DMS153 treated with DMSO at 0.1 percent for 48 hours (cell line): ENCODE measurements around the gene MAML2.

Source experiments
- DNase-seq: peaks from one replicate; lab custom pipeline; 2025; ENCODE audit not compliant: unreplicated experiment; lab: John Stamatoyannopoulos, UW

MAML2 gene

DNA sequence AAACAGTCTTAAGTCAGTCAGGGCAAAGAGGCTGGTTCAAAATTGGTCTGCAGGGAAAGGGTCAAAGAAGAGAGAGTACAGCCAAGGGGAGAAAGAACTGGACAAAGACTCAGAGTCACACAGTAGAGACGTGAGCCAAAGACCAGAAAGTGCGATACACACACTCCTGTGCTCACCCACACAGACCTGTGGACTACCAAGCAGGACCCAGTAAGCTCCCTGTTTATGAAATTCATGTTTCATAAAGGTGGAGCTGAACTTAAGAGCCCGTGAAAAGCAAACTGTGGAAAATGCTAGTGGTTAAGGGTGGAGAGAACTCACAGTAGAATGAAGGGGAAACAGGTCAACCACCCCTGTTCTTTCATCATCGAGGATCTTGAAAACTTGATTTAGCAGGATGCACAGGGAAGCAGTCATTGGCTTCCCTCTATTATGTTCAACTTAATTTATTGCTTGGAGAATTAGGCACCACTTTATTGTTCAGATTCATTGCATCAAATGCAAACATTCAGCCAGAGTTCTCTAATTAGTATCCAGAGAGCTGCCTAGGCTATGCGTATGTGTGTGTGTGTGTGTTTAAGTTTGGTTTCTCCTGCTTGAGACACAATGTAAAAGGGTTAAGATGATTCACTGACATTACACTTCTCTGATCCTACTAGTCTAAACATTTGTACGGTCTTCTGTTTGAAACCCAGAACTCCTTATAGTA lies 258.2 kb downstream of the MAML2 start:
- no peak for DNase-seq

DNA sequence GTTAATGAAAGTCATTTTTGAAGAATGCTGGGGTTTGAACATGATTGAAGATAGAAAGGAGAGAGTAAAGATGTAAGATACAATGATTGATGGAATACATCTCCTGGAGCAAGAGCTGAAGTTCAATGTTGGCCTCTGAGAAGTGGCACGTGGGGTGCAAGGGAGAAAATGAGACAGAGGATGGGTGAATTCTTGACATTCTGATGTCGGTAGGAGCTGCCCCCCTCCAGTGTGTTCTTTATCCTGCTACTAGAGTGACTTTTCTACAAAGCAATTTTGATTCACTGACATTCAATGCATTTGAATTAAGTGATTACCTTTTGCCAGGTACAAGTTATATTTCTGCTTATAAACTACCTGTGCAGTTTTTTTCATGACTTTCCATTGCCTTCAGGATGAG lies 260.1 kb downstream of the MAML2 start:
- DNase-seq = no peak

DNA sequence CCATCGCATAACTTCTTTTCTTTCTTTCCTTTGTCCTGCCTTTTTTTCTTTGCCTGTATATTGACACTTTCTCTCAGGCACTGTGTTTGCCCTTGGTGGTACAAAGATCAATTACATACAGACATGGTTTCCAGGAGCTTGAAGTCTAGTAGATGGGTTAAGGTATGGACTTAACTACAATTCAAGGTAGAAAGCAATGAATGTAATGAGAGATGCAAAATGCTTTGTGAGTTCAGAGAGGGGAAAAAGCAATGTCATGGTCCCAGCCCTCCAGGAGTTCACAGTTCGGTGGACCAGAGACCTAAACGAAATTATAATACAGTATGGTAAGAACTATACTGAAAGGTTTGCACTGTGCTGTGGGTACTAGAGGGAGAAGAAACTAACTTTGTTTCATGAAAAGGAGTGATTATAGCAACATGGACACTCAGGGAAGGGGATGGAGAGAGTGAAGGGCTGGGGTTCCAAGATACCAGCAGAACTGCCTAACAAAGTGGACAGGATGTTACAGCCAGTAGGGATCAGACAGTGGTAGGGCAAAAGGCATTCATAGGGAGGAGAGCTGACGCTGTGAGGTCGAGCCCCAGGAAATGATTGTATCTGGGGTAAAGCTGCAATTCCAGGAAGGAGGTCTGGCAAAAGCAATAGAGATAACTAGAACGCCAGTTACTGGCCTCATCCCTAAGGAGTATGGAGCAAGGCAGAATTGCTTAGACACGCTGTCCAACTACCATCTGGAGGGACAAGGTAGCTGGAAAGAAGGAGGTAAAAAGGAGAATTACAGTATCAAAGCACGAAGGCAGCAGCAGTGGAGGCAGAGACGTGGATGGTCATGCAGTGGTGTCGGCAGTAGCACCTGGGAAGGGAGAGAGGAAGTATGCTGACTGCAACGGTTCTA lies 260.7 kb downstream of the MAML2 start:
- DNase-seq = no peak

DNA sequence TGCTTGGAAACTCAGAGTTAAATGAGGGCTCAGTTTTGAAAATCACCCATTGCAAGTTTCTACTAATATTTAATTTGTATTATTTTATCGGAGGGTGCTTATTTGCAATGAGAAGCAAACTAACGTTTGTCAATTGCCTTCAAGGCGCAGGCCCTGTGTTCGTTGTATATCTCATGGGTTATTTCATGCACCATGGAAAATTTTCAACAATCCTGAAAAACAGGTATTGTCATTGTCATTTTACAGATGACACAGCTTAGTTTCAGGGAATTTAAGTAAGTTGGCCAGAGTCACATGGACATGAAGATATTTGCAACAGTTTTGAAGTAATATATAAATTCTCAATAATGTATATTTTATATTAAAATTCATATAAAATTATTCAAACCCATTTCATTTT lies 261.4 kb downstream of the MAML2 start:
- no peak for DNase-seq

DNA sequence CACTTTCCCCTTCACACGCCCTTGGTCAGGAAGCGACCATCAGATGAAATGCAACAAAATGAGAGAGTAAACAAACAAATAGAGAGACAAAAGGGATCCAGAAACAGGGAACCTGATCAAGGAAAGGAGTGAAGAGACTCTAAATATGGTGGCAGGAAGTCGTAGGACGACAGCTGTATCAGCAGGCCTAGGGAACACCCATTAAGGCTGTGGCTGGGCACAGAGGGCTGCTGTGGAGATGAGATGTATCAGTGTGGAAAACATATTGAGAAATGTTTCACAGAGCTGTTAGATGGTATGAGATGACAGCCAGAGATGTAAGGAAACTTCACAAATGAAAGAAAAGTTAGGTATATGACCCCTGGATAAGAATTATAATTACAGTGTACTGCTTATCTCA lies 263.3 kb downstream of the MAML2 start:
- DNase-seq = no peak

DNA sequence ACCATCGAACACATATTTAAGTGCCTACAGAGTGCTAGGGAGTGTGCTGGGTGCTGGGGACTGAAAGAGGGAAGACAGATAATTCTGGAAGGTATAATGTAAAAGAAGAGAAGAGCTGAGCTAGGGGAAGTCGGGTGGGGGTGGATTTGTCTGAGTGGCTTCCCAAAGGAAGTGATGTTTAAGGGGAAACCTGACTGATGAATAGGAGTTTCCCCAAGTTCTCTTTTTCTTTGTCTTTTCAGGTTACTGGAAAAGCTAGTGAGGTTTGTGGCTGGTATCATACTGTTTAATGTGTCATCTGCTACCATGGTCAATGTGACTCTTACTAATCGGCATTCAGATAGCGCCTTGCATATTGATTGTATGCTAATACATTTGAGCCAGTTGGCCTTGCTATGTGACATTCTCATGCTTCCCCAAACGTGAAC lies 267.4 kb downstream of the MAML2 start:
- no peak for DNase-seq

DNA sequence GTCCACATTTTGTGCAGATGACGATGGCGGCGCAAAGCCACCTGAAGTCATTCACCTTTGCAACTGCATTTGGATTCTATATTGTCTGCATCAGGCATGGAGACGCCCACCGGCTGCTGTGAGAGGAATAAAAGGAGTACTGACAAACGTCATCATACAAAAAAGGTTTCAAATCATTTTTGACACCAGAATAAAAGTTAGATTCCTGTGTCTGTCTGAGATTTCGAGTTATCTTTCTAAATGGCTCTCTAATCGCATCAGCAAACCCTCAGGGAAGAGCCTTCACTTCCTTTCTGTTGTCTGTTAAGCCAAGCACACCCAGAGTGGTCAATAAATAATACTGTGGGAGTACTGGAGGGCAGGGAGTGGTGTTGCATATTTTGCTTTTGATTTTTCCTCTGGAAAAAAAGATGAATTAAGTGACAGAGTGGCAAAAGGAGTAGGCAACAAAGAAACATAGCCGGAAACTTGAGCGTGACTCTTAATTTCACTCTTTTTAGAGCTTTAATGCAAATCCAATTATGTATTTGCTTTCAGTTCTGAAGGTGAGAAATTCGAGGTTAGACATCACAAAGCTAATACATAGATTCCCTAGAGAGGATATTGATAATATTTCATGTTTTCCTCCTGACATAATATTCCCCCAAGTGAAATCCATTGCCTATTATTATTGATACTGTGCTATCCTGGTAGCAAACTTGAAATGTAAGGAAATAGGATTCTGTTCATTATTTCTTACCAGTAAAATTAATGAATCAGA lies 268.3 kb downstream of the MAML2 start:
- DNase-seq = no peak

DNA sequence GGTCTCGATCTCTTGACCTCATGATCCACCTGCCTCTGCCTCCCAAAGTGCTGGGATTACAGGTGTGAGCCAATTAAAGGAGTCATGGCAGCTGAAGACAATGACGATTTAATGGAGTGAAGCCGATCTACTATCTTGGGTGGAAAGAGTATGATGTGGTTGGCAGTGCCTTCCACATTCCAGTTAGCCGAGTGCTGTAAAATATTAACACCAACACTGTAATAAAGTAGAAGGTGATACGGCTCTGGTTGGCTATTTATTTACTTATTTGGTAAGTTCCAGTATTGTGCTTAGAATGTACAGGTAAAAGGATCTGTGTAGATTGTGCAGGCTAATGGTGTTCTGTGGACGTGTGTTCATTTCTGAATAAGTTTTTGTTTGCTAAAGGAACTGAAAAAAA lies 269.5 kb downstream of the MAML2 start:
- DNase-seq = no peak

DNA sequence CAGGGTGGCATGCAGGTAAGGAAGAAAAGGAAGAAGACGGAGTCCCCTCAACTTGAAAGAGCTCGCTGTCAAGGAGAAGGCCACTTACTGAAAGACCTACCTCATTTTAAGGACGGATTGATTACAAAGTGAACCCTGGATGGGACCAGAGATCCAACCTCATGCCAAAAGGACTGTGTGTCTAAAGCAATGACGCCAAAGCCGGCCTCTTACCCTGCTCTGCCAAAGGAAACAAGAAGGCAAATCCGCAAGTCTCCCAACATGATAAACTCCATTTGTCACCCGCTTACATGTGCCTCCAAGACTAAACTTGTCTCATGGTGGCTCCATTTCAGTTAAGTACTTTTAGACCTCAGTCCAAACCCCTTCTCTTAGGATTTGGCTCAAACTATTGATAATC lies 270.4 kb downstream of the MAML2 start:
- no peak for DNase-seq

DNA sequence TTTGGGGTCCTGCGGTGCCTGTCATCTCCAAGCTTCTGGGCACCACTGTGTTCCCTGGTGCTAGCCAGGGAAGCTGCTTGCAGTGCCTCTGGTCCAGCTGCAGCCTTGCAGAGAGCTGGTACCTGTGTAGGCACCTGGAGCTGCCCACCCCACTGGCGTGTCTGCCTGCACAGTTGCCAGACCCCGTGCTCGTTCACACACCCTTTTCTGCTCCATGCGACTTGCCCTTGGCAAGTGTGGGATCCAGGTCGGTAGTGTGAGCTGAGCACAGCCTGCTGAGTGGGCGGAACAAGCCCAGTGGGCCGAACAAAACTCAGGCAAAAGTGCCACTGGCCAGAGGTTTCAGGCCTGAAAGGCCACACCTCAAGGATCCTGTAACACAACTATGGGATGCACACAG lies 272.5 kb downstream of the MAML2 start:
- DNase-seq = no peak

DNA sequence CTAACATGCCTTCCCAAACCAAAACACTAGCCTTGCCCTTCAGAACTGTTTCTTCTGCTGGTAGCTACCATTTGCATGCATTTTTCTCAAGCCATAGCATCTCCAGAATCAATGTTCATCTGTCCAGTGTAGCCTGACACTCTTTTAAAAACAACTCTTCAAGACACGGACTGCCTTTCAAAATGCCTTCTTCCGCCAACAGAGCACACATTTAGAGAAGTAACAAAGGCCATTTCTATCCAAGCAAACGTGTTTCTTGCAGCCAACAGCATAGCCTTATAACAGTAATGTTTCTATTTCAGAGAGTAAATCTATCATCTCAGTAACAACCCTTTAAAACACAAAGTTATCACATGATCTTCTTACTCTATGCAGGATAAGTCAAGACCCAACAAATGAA lies 275.8 kb downstream of the MAML2 start:
- DNase-seq = no peak

DNA sequence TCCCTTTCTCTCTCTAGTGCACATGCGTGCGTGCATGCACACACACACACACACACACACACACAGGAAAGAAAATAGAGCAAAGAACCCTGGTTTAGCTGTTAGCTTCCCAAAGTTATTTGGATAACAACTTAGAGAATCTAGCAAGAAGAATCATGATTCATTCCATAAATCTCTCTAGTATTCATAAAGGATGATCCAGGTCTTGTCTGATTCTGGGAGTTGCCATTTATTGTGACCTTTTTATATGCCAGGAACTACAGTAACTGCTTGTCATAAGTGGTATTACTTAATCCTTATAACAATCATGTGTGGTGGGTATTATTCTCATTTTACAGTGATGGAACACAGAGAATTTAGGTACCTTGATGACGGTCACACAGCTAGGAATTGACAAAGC lies 277.6 kb downstream of the MAML2 start:
- DNase-seq = no peak

DNA sequence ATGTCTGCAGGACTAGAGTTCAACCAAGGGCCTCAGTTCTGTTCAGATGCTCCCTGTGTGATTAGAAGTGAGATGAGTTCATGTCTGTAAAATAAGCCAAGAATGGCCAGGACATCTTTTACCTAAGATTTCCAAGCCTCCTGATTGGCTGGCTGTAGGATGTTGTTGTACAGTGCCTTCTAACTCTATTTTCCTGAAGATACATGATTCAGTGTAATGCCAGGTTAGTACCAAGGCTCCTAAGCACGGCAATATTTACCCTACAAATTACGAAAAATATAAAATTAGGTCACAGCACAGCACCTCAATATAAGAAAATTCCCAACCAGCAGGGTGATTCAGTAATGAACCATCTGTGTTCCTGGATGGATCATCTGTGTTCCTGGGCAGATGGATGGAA lies 279.1 kb downstream of the MAML2 start:
- no peak for DNase-seq

DNA sequence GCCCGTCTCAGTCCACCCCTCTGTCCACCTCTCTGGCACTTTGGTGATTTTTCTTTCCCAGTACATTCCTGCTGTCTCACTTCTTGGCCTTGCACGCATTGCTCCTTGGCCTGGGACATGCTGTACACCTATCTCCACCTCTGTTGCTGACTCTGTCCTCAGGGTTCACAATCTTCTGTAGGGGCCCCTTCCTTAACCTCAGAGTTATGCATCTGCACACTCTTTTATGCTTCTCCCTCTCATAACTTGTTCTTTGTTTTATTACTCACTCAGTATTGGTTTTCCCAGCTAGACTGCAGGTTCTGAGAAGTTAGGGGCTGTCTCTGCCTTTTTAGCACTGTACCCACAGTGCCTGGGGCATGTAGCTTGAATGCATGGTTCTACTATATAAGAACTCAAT lies 279.9 kb downstream of the MAML2 start:
- DNase-seq = no peak

DNA sequence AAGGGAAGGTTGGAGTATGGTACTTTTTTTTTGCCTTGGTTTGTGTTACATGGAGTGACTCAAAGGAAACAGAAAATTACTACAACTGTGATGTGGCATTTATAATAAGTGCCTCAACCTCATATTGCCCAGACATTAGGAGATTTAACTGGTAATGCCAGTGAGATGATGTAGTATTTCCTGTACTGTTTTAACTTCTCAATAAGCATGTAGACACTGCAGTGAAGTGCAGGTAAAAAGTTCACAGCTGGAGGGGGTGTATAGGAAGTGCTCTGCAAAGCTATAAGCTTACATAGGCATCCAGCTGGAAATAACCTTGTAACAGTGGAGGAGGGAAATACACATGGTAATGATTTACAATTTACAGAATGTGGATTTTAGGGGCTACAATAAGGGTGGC lies 280.9 kb downstream of the MAML2 start:
- DNase-seq = no peak

DNA sequence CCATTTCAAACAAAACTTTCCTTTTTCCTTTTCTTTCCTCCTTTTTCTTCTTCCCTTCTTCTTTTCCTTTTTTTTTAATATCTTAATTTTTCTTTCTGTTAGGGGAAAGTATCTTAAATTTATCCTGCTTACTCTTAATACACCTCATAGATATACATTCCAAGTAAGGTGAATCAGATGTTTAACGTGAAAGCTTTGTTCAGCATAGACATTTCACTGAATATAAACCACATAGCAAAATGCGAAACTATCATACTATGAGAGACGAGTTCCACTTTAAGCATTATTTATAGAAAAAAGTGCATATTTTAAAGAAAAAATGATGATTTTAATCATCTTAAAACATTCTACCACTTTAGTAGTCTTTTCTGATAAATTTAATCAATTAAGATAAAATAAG lies 281.3 kb downstream of the MAML2 start:
- DNase-seq = no peak

DNA sequence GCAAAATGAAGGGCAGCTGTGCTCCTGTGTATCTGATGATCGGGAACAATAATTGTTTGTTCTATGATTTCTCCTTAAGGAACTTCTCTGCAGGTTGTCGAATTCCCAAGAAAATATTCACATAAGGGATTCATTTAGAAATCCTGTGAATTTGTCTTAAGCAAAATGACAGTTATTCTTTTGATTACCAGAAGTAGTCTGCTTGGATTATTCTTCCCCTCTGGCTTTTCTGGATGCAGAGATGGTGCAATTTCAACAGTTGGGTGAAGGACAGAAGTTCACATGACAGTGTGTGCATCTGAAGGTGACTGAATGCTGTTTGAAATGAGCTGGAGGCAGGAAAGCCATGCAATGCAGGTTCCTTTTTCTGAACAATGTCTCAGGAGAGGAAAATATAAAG lies 281.9 kb downstream of the MAML2 start:
- no peak for DNase-seq

DNA sequence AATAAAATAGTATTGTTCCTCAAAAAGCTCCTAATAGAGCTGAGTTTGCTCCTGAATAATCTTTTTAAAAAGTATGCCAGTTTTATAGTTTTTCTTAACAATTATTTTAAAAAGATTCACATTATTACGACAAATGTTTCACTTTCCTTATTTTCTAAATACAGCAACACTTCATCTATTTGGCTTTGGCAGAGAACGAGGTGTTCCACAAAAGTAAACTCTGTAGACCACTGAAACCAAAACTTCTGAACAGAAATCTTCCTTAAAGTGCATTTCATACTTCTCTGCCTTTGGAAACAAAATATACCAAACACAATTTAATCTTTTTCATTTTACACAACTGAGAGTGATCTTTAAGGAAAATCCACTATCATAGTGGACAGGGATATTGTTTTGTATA lies 285.5 kb downstream of the MAML2 start:
- DNase-seq = no peak

DNA sequence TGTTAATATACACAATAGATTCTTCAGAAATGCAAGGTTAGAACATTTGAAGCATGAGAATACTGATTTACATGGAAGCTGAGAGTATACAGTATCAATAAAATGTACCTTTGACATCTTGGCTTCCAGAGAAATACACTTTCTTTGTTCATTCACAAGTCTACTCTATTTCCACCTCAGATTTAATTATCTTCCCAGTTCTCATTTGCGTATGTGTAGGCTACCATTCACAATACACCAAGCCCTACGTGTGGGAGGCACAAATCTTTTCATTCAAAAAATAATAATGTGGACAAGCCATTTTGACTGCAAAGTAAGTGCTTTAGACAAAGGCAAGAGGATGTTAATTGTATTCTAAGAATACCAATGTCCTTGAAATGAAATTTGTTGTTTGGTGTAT lies 286.4 kb downstream of the MAML2 start:
- no peak for DNase-seq

DNA sequence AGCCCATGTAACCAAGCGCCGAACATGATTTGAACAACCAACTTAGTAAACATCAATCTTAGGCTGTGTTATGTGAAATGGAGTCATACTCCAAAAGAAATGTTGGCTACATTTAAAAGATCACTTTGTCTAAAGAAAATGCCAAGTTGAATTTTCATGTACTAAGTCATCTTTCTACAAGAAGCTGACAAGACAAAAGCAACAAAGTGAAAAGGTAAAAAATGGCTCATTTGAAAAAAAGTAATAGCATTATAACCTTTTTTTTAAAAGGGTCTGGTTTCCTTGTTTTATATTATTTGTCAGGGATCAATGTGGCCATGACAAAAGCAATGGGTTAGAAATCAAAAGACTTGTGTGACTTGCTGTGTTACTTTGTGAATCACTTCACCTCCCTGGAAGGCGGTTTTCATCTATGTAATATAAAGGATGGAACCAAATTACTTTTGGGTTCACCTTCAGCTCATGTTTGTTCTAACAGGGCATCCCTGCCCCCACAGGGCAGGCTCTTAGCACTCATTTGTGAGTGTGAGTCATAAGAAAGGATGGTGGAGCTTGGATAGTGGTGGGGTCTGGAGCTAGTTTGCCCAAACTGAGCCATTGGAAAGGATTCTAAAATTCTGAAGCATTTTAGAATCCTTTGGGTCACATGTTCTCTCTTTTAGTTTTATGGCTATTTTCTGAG lies 287.1 kb downstream of the MAML2 start:
- no peak for DNase-seq
